SK-N-SH (cell line): ENCODE measurements around the gene RAPGEF4. TPM values are rescaled to one million over a fixed set of nuclear protein-coding genes. Genes with fewer than 3 reads are reported as not detected.

ENCODE experiments used
- CTCF ChIA-PET: fragments of 300-600, 350-600 bp; formaldehyde crosslinking; extraction: SDS; loops from one replicate; lab custom pipeline; 2021; lab: Yijun Ruan, JAX
- POLR2A ChIA-PET: fragments of 350-600 bp; sonication (Branson Sonifier 250); formaldehyde crosslinking; extraction: SDS; loops from one replicate; lab custom pipeline; 2020; ENCODE audit warnings: antibody characterized with exemption, inconsistent platforms; lab: Yijun Ruan, JAX
- DNase-seq: peaks from one replicate; pipeline ENCODE4 v3.0.0; 2012
- H2AFZ ChIP-seq: fragments of 200-600 bp; sonication (generic); 2 replicates; pipeline ENCODE4 v1.8.1; 2016; ENCODE audit warnings: antibody characterized with exemption, mild to moderate bottlenecking, low read depth
- H3F3A ChIP-seq: fragments of 200-600 bp; sonication (generic); replicated peaks from 2 replicates; pipeline ENCODE3; 2016; ENCODE audit warnings: antibody characterized with exemption, mild to moderate bottlenecking; ENCODE audit not compliant: insufficient read depth
- H3K27ac ChIP-seq, 2 experiments: fragments of 200-500 bp in 1 of 2; fragments of 200-600 bp in 1 of 2; sonication (Bioruptor generic) in 1 of 2; sonication (generic), shearing (Covaris generic) in 1 of 2; 2 replicates each; pipeline versions ENCODE4 v1.5.1 to v1.6.1; 2014 to 2016; ENCODE audit warnings: low read depth in 2 of 2, inconsistent platforms in 1 of 2, low read length in 1 of 2, mild to moderate bottlenecking in 1 of 2, mixed read lengths in 1 of 2
- H3K27me3 ChIP-seq: fragments of 200-600 bp; sonication (generic), shearing (Covaris generic); 2 replicates; pipeline ENCODE4 v1.6.1; 2016; ENCODE audit warnings: mixed run types; ENCODE audit not compliant: insufficient read depth
- H3K36me3 ChIP-seq, 2 experiments: fragments of 200-500 bp in 1 of 2; fragments of 200-600 bp in 1 of 2; sonication (Bioruptor generic) in 1 of 2; sonication (generic) in 1 of 2; replicated peaks in 1 of 2; 2 replicates each; pipeline versions ENCODE3 to v1.5.1; 2014 to 2016; ENCODE audit warnings: low read length in 1 of 2, mild to moderate bottlenecking in 1 of 2; ENCODE audit not compliant: insufficient read depth in 2 of 2, control insufficient read depth in 1 of 2
- H3K4me1 ChIP-seq, 2 experiments: fragments of 200-500 bp in 1 of 2; fragments of 200-600 bp in 1 of 2; sonication (Bioruptor generic) in 1 of 2; sonication (generic), shearing (Covaris generic) in 1 of 2; 2 replicates each; pipeline versions ENCODE4 v1.5.1 to v1.6.1; 2014 to 2016; ENCODE audit warnings: low read depth in 1 of 2, low read length in 1 of 2, mixed run types in 1 of 2; ENCODE audit not compliant: insufficient read depth in 2 of 2, control insufficient read depth in 1 of 2
- H3K4me2 ChIP-seq: fragments of 200-600 bp; sonication (generic), shearing (Covaris generic); 2 replicates; pipeline ENCODE4 v1.6.1; 2017; ENCODE audit warnings: mixed run types
- H3K4me3 ChIP-seq, 2 experiments: fragments of 200-500 bp in 1 of 2; fragments of 200-600 bp in 1 of 2; sonication (Bioruptor generic) in 1 of 2; sonication (generic), shearing (Covaris generic) in 1 of 2; 2 replicates each; pipeline versions ENCODE4 v1.5.1 to v1.8.1; 2014 to 2016; ENCODE audit warnings: low read depth in 2 of 2, inconsistent platforms in 1 of 2, low read length in 1 of 2, mild to moderate bottlenecking in 1 of 2, mixed read lengths in 1 of 2, moderate library complexity in 1 of 2
- H3K79me2 ChIP-seq: fragments of 200-600 bp; sonication (generic); 2 replicates; pipeline ENCODE4 v1.8.1; 2017; ENCODE audit warnings: mild to moderate bottlenecking; ENCODE audit not compliant: insufficient read depth
- H3K9ac ChIP-seq: fragments of 200-600 bp; sonication (generic); 2 replicates; pipeline ENCODE4 v1.6.1; 2017; ENCODE audit warnings: mixed run types
- H3K9me2 ChIP-seq: fragments of 200-600 bp; sonication (generic); 2 replicates; pipeline ENCODE4 v1.6.1; 2017; ENCODE audit warnings: mixed run types
- H3K9me3 ChIP-seq: fragments of 200-600 bp; sonication (generic); 2 replicates; pipeline ENCODE4 v1.6.1; 2017; ENCODE audit warnings: mixed run types, mild to moderate bottlenecking, moderate library complexity
- H4K20me1 ChIP-seq: fragments of 200-600 bp; sonication (generic); 2 replicates; pipeline ENCODE4 v1.6.1; 2017; ENCODE audit warnings: mild to moderate bottlenecking, mixed run types; ENCODE audit not compliant: insufficient read depth
- CTCF ChIP-seq: fragments of 200-600 bp; sonication (generic); IDR thresholded peaks from 2 replicates; pipeline ENCODE4 v1.6.1; 2017; ENCODE audit warnings: antibody characterized with exemption, mild to moderate bottlenecking, moderate library complexity
- GATA2 ChIP-seq: sonication (generic); formaldehyde crosslinking; IDR thresholded peaks from 2 replicates; pipeline ENCODE4 v1.5.0; 2020; ENCODE audit warnings: mild to moderate bottlenecking, missing genetic modification reagents
- MEF2A ChIP-seq: IDR thresholded peaks from 2 replicates; pipeline ENCODE4 v1.4.0; 2012; ENCODE audit warnings: low read depth, borderline replicate concordance
- NFIC ChIP-seq: IDR thresholded peaks from 2 replicates; pipeline ENCODE4 v1.4.0; 2012; ENCODE audit warnings: borderline replicate concordance
- NRF1 ChIP-seq: IDR thresholded peaks from 2 replicates; pipeline ENCODE4 v1.6.1; 2012; ENCODE audit warnings: low read depth, mild to moderate bottlenecking, low read length
- PBX3 ChIP-seq: IDR thresholded peaks from 2 replicates; pipeline ENCODE4; 2012
- RAD21 ChIP-seq: IDR thresholded peaks from 2 replicates; pipeline ENCODE4 v1.6.1; 2012; ENCODE audit warnings: mild to moderate bottlenecking, low read length
- REST ChIP-seq: IDR thresholded peaks from 2 replicates; pipeline ENCODE4 v1.6.1; 2012; ENCODE audit warnings: mild to moderate bottlenecking, low read depth, low read length, moderate library complexity
- SMC3 ChIP-seq: IDR thresholded peaks from 2 replicates; pipeline ENCODE4 v1.6.1; 2012; ENCODE audit warnings: low read depth, low read length, improper control_type of control experiment
- TAF1 ChIP-seq: IDR thresholded peaks from 2 replicates; pipeline ENCODE4 v1.6.1; 2012; ENCODE audit warnings: low read depth, mild to moderate bottlenecking, low read length, moderate library complexity, borderline replicate concordance
- WGBS: methylation state at CpG from one replicate; pipeline ENCODE4 v1.1.6; 2017; ENCODE audit warnings: low lambda C conversion rate; 5-methylcytosine and 5-hydroxymethylcytosine counted together
- polyA plus RNA-seq, 3 experiments: library from polyadenylated mRNA; depleted of rRNA; stranded (reverse); fragments of >200 nt; gene quantifications; 2 replicates each; pipeline ENCODE4 v1.2.3, GENCODE V29; 2012
- TF ChIP-seq, protein P1 (sequence below): fragments of 150-350 bp; IDR thresholded peaks from 2 replicates; pipeline ENCODE4 v1.6.1; 2016; ENCODE audit warnings: mild to moderate bottlenecking, low read depth, low read length

Gene RAPGEF4
- polyA plus RNA-seq, 1 of the 3 experiments (the other 2 are of a cell fraction): 0.30 TPM

- Histone ChIP-seq H3K27me3 (no peaks in the 10 kb centered on the region; the same call in 1 of the 2 replicates), H4K20me1 (no peaks in the 10 kb centered on the region), H3K4me3 (no peak overlapping the region), H3K4me2 (no peak overlapping the region), H3K36me3 (no peaks in the 10 kb centered on the region), H3K9me2 (no peaks in the 10 kb centered on the region), H2AFZ (no peak overlapping the region), H3F3A (no peaks in the 10 kb centered on the region)
- WGBS: 82% methylated on average over 4 of the region's 4 CpGs
- POLR2A ChIA-PET: no interaction called here
- no peak for DNase-seq
- TF ChIP-seq SMC3 (no peak), GATA2 (CRISPR knock-in tag) (no peak), TAF1 (no peak), NRF1 (no peak), REST (no peak), MEF2A (no peak)
- TF ChIP-seq, protein P1, sequence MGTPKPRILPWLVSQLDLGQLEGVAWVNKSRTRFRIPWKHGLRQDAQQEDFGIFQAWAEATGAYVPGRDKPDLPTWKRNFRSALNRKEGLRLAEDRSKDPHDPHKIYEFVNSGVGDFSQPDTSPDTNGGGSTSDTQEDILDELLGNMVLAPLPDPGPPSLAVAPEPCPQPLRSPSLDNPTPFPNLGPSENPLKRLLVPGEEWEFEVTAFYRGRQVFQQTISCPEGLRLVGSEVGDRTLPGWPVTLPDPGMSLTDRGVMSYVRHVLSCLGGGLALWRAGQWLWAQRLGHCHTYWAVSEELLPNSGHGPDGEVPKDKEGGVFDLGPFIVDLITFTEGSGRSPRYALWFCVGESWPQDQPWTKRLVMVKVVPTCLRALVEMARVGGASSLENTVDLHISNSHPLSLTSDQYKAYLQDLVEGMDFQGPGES: no peak
- TF ChIP-seq, all 33 proteins: peak for 0
- Histone ChIP-seq H3K9ac (no peak overlapping the region), H3K9me3 (no peaks in the 10 kb centered on the region), H3K27ac (no peak overlapping the region), H3K4me1 (no peaks in the 10 kb centered on the region; a peak in 1 of 4 replicates), H3K79me2 (no peaks in the 10 kb centered on the region)
- CTCF ChIA-PET: interaction anchor here (1.1 to 2.2 kb wide), 3 partner anchors 13 to 39 kb away, joined by 3 to 9 read pairs (median 6); no protein-coding TSS in a partner anchor
Measured at GRCh38 chr2:172970660-172971059, 235.0 kb downstream of the RAPGEF4 start.

- Histone ChIP-seq H3K4me3 (no peak overlapping the region), H3K36me3 (no peaks in the 10 kb centered on the region), H3K9me2 (no peaks in the 10 kb centered on the region), H3K27me3 (no peaks in the 10 kb centered on the region; the same call in 1 of the 2 replicates), H3K9me3 (no peaks in the 10 kb centered on the region), H3K27ac (no peak overlapping the region), H4K20me1 (no peaks in the 10 kb centered on the region), H3K79me2 (no peaks in the 10 kb centered on the region), H3K4me2 (no peak overlapping the region), H3K9ac (no peak overlapping the region), H3F3A (no peaks in the 10 kb centered on the region), H3K4me1 (no peaks in the 10 kb centered on the region; a peak in 1 of 4 replicates), H2AFZ (no peak overlapping the region)
- 51% methylated on average over 12 of the region's 12 CpGs for WGBS
- peak; percentile 43 for DNase-seq
- POLR2A ChIA-PET: no interaction called here
- CTCF ChIA-PET: interaction anchor here (1.4 to 4.1 kb wide), 4 partner anchors 12 to 43 kb away, joined by 3 to 19 read pairs (median 8); no protein-coding TSS in a partner anchor
- peak; percentile 28; the same call in 1 of the 2 replicates for TF ChIP-seq SMC3
- TF ChIP-seq NFIC: no peak
- TF ChIP-seq PBX3: no peak
- TF ChIP-seq RAD21: peak; percentile 38
- peak; percentile 65 for TF ChIP-seq CTCF
- TF ChIP-seq, all 33 proteins: peak for 3
Measured at GRCh38 chr2:172972005-172972619, 236.5 kb downstream of the RAPGEF4 start.
